GM18867 (cell line): ENCODE measurements around the gene JPH2.

Source experiments
- ATAC-seq: cut with Tn5 transposase; IDR thresholded peaks from one replicate; pipeline ENCODE4 v1.9.1; 2021; ENCODE audit warnings: mild to moderate bottlenecking, moderate library complexity; ENCODE audit not compliant: unreplicated experiment

The JPH2 gene

GRCh38 chr20:44187772-44188709 is 1.1 kb upstream of the JPH2 start:
- no peak for ATAC-seq

GRCh38 chr20:44186674-44187053 is 324 bp downstream of the JPH2 start:
- no peak for ATAC-seq

GRCh38 chr20:44186201-44186600 is 787 bp downstream of the JPH2 start:
- no peak for ATAC-seq

- no peak for ATAC-seq
These were observed 1.4 kb downstream of the JPH2 start for GRCh38 chr20:44185574-44185973.

- ATAC-seq = no peak
These were observed 3.7 kb downstream of the JPH2 start for GRCh38 chr20:44183282-44183681.

- no peak for ATAC-seq
These were observed 4.1 kb downstream of the JPH2 start for GRCh38 chr20:44182863-44183262.

GRCh38 chr20:44182135-44182765 is 4.7 kb downstream of the JPH2 start:
- no peak for ATAC-seq

- ATAC-seq = no peak
These were observed 5.4 kb downstream of the JPH2 start for GRCh38 chr20:44181611-44182010.

GRCh38 chr20:44180814-44181213 is 6.2 kb downstream of the JPH2 start:
- ATAC-seq = no peak

GRCh38 chr20:44176833-44177534 is 10.0 kb downstream of the JPH2 start:
- no peak for ATAC-seq

- ATAC-seq = no peak
These were observed 11.8 kb downstream of the JPH2 start for GRCh38 chr20:44174996-44175765.

GRCh38 chr20:44173846-44174245 is 13.1 kb downstream of the JPH2 start:
- ATAC-seq = no peak

- ATAC-seq = no peak
These were observed 13.9 kb downstream of the JPH2 start for GRCh38 chr20:44173116-44173515.

GRCh38 chr20:44172572-44172950 is 14.4 kb downstream of the JPH2 start:
- no peak for ATAC-seq

- ATAC-seq = no peak
These were observed 15.0 kb downstream of the JPH2 start for GRCh38 chr20:44171775-44172571.

GRCh38 chr20:44170816-44171410 is 16.1 kb downstream of the JPH2 start:
- no peak for ATAC-seq

GRCh38 chr20:44167736-44168135 is 19.3 kb downstream of the JPH2 start:
- no peak for ATAC-seq

GRCh38 chr20:44166477-44166876 is 20.5 kb downstream of the JPH2 start:
- no peak for ATAC-seq

GRCh38 chr20:44166008-44166407 is 21.0 kb downstream of the JPH2 start:
- no peak for ATAC-seq

- no peak for ATAC-seq
These were observed 26.9 kb downstream of the JPH2 start for GRCh38 chr20:44160133-44160532.
